GM23248 (cell line): ENCODE results near the gene AKT2.

ENCODE experiments used
- EZH2 ChIP-seq: fragments of 200-600 bp; sonication (generic); IDR thresholded peaks from 2 replicates; pipeline ENCODE4 v1.6.1; 2018; ENCODE audit warnings: antibody characterized with exemption, mild to moderate bottlenecking; ENCODE audit not compliant: insufficient read depth, poor library complexity, severe bottlenecking
- EZH2phosphoT487 ChIP-seq: fragments of 200-600 bp; sonication (generic); IDR thresholded peaks from 2 replicates; pipeline ENCODE4 v1.6.1; 2018; ENCODE audit warnings: antibody characterized with exemption, moderate library complexity, mild to moderate bottlenecking, low read depth; ENCODE audit not compliant: insufficient read depth

GRCh38 chr19:40283414-40284250 is 1.5 kb downstream of the AKT2 start:
- no peak for TF ChIP-seq EZH2
- TF ChIP-seq EZH2phosphoT487, result no peak
